SH-SY5Y (cell line): ENCODE measurements around the gene LRRC14B.

Source experiments
- GATA2 ChIP-seq: IDR thresholded peaks from 2 replicates; pipeline ENCODE4 v1.6.1; 2011; ENCODE audit warnings: mild to moderate bottlenecking, low read depth, low read length
- GATA3 ChIP-seq: IDR thresholded peaks from 2 replicates; pipeline ENCODE4 v1.6.1; 2011; ENCODE audit warnings: low read depth, mild to moderate bottlenecking, low read length, moderate library complexity

DNA sequence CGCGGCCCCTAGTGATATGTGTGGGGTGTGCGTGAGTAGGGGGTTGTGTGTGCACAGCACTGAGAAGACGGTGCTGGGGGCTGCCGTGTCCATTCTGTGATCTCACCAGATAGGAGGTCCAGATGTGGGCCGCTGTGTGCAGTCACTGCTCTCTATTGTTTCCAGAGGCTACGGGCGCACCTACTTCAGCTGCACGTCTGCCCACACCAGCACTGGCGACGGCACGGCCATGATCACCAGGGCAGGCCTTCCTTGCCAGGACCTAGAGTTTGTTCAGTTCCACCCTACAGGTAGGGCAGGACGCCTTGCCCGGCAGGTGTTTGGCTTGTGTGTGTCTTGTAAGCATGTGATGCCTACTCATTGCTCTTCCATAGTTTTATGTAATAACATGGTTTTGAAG is 39.4 kb downstream of the LRRC14B start:
- TF ChIP-seq GATA2 = no peak
- no peak for TF ChIP-seq GATA3
